Stimulated activated CD8-positive, alpha-beta memory T cell treated with anti-CD3 and anti-CD28 coated beads, Interleukin-15, amount 100 ng/mL, for 48 hours (primary cell): Measurements from ENCODE around the gene IGSF8.
A peak's percentile ranks its signal among the peaks of the same experiment; 100 is the strongest.
"Not testable (repeated sequence)": the region's sequence is repeated elsewhere in the genome, so short reads cannot be mapped to it uniquely, and the experiment has no call there.

Experiments used
- DNase-seq, 2 donors: peaks; one replicate each; pipeline ENCODE4 v3.0.0-alpha.2; 2020; ENCODE audit warnings: low read depth in 2 of 2

IGSF8 gene

GRCh38 chr1:160069460-160070231 is 28.8 kb downstream of the IGSF8 start, which contains the start of gene KCNJ10:
Gene KCNJ10 (minus strand): TSS chr1:160070160. CDS start chr1:160042532, 27,628 bp downstream.
- DNase-seq: no peak

GRCh38 chr1:160068225-160068624 is 30.2 kb downstream of the IGSF8 start:
- no peak for DNase-seq

GRCh38 chr1:160066829-160067745 is 31.3 kb downstream of the IGSF8 start:
- no peak for DNase-seq

- no peak for DNase-seq
Measured at GRCh38 chr1:160064746-160065145, 33.7 kb downstream of the IGSF8 start.

GRCh38 chr1:160064164-160064563 is 34.3 kb downstream of the IGSF8 start:
- DNase-seq: no peak

- no peak for DNase-seq
Measured at GRCh38 chr1:160063176-160063575, 35.2 kb downstream of the IGSF8 start.

GRCh38 chr1:160062230-160062532 is 36.2 kb downstream of the IGSF8 start:
- no peak for DNase-seq

GRCh38 chr1:160061369-160062229 is 36.8 kb downstream of the IGSF8 start:
- DNase-seq: no peak

GRCh38 chr1:160058087-160058486 is 40.3 kb downstream of the IGSF8 start:
- no peak for DNase-seq

- no peak for DNase-seq
Measured at GRCh38 chr1:160056648-160057169, 41.7 kb downstream of the IGSF8 start.

GRCh38 chr1:160053548-160054365 is 44.7 kb downstream of the IGSF8 start:
- DNase-seq: no peak

GRCh38 chr1:160052936-160053335 is 45.5 kb downstream of the IGSF8 start:
- DNase-seq: no peak

- DNase-seq: no peak
Measured at GRCh38 chr1:160050619-160051018, 47.8 kb downstream of the IGSF8 start.

GRCh38 chr1:160050182-160050581 is 48.2 kb downstream of the IGSF8 start:
- not testable (repeated sequence) for DNase-seq

GRCh38 chr1:160049101-160049500 is 49.3 kb downstream of the IGSF8 start:
- no peak for DNase-seq

- no peak for DNase-seq
Measured at GRCh38 chr1:160048335-160048734, 50.1 kb downstream of the IGSF8 start.

GRCh38 chr1:160047111-160047991 is 51.1 kb downstream of the IGSF8 start:
- no peak for DNase-seq

- DNase-seq: peak in 1 of 2 donors; percentile 4
Measured at GRCh38 chr1:160046494-160047110, 51.8 kb downstream of the IGSF8 start.

- no peak for DNase-seq
Measured at GRCh38 chr1:160045653-160046052, 52.8 kb downstream of the IGSF8 start.
